ENCODE results near the gene GALNT9.

DNA sequence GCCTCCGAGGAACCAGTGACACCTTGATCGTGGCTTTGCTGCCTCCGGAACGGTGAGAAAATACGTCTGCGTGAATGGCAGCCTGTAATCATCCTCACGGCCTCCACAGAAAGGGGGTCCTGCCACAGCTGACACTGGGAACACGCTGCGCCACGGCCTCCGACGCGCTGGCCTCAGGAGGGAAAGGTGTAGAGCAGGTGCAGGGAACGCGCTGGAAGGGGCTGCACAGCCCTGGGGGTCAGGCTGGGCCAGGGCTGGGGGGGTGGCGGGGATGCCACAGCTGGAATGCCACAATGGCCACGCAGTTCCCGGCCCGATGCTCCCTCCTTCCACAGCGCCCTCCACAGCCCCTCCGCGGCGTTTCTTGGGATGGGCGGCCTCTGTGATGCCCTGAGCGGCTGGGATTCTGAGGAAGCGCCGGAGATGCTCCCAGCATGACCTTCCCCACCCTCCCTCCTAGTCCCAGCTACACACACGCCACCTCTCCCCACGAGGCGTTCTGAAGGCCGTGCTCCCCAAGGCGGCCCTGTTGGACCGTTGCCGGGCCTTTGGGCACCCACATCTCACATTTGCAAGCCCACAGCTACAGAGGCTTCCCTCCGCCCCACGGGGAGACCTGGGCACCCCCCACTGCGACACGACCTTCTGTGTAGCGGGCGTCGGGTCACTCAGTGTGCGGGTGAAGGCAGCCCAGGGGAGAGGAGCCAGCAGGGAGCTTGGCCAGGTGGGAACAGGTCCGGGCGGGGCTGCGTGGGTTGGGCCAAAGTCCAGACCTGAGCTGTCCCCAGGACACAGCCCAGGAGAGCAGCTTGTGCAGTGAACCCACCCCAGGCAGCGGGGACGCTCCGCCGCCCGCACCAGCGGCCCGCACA lies 31.8 kb upstream of the GALNT9 start:
- TF ChIP-seq, protein P1, sequence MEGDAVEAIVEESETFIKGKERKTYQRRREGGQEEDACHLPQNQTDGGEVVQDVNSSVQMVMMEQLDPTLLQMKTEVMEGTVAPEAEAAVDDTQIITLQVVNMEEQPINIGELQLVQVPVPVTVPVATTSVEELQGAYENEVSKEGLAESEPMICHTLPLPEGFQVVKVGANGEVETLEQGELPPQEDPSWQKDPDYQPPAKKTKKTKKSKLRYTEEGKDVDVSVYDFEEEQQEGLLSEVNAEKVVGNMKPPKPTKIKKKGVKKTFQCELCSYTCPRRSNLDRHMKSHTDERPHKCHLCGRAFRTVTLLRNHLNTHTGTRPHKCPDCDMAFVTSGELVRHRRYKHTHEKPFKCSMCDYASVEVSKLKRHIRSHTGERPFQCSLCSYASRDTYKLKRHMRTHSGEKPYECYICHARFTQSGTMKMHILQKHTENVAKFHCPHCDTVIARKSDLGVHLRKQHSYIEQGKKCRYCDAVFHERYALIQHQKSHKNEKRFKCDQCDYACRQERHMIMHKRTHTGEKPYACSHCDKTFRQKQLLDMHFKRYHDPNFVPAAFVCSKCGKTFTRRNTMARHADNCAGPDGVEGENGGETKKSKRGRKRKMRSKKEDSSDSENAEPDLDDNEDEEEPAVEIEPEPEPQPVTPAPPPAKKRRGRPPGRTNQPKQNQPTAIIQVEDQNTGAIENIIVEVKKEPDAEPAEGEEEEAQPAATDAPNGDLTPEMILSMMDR (IDR thresholded peaks at IDR 0.05), result no peak
- TF ChIP-seq EZH2 (IDR thresholded peaks at IDR 0.05), result no peak
